Middle frontal gyrus (tissue), 1 donor: ENCODE measurements around the gene PRSS38.

ENCODE experiments used
- DNase-seq: peaks from one replicate; pipeline ENCODE4 v3.0.0-alpha.2; 2015; ENCODE audit warnings: low spot score; ENCODE audit errors: extremely low spot score

The PRSS38 gene

DNA sequence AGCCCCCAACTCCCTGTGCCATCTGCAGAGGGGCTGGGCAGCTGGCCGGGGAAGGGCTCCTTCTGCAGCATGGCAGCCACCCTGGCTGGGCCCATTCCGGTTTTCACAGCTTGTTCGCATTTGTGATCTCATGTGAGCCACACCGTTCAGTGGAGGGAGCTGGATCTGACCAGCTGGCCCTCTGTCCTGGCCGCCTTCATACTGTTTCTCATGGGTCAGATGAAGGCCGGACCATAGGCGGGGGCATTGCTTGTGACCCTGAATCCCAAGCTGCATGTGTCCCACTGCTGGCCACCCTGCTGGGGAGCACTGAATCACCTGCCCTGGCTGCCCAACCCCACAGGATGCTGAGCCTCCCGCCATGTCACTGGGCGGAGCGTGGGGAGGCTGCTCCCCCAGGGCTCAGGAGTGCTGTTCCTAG lies 36.4 kb upstream of the PRSS38 start:
- no peak for DNase-seq

DNA sequence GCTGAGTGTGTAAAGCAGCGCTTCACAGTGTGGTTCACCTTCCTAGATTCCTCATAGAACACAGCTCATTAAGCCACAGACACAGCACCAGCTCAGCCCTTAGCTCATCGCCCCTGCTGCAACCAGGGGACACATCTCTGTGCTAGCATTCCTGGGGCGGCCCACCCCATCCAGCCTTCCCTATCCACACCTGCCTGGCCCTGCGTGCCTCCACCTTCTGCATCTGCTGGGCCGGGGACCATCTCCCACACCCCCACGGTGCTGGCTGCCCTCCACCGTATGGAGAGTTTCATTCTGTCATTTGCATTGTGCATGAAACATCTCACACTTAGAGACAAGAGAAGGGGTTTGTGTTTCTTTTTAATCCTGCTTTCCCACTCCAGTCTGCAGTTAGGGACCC lies 35.8 kb upstream of the PRSS38 start:
- no peak for DNase-seq

DNA sequence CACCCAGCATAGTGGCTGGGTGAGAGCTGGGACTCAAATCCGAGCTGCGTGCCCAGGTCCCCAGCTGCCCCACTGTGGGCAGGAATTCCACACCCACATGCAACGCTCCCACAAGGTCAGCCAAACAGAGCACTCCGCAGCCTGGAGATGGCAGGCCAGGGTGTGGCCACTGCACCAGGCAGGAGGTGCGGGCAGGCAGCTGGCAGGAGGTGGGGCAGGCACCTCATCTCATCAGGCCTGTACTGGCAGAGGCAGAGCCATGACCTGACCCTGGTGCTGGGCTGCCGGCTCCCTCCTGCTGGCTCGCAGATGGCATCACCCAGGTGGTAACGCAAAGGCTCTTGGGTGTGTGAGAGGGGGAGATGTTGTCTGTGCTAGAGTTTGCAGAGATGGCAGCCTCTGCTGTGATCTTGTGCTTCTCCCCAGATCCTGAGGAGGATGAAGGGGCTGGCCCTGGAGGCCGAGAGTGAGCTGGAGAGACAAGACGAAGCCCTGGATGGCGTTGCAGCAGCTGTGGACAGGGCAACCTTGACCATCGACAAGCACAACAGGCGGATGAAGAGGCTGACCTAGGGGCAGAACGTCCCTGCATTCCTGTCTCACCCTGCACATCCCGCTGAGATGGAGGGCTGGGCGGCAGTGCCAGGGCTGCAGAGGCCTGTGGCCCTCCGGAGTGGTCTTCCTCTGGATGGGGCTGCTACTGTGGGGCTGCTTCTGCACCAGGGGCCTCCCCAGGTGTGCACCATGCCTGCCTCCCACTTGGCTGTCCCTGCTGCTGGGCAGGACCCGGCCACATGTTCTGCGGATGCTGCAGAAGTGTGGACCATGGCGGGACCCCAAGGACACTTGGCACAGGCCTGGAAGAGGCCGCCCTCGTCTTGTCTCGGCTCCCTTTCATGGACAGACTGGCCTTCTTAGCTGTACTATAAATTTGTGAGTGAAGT lies 35.1 kb upstream of the PRSS38 start:
- DNase-seq, result no peak

DNA sequence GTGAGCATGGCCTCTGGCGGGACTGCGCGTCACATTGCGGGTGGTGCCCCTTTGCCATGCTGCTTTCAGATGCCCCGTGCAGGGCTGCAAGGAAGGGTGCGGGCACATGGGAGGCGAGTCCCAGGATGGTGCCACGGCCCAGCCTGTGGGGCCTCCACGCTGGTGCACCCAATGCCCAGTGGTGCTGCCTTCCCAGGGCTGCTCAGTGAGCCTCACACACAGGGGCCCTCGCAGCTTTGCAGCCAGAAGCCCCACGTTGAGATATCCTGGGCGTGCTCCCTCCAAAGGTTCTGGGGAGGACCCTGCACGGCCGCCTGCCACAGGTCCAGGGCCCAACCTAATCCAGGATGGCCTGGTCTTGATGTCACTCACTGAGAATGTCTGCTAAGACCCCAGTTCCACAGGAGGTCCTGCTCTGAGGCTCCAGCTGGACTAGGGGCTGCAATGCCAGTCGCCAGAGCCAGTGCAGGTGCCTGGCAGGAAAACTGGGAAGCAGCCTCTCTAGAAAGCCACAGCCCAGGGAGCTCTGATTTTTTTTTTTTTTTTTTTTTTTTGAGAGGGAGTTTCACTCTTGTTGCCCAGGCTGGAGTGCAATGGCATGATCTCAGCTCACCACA lies 34.1 kb upstream of the PRSS38 start:
- no peak for DNase-seq

DNA sequence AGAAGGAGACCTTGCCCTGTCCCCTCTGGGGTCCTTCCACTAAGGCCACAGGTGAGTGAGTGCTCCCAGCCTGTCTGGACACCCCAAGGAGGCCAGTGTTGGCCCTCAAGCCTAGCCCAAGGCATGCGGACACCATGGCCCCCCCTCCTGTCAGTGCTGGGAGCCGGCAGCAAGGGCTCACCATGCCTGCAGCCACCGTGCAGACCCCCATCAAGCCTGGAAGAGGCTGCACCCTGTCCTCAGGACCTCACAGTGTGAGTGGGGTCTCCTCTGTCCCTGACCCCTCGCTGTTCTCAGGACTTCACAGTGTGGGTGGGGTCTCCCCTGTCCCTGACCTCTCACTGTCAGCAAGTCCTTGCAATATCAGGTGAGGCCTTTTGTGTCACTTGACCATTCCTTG lies 33.2 kb upstream of the PRSS38 start:
- no peak for DNase-seq

DNA sequence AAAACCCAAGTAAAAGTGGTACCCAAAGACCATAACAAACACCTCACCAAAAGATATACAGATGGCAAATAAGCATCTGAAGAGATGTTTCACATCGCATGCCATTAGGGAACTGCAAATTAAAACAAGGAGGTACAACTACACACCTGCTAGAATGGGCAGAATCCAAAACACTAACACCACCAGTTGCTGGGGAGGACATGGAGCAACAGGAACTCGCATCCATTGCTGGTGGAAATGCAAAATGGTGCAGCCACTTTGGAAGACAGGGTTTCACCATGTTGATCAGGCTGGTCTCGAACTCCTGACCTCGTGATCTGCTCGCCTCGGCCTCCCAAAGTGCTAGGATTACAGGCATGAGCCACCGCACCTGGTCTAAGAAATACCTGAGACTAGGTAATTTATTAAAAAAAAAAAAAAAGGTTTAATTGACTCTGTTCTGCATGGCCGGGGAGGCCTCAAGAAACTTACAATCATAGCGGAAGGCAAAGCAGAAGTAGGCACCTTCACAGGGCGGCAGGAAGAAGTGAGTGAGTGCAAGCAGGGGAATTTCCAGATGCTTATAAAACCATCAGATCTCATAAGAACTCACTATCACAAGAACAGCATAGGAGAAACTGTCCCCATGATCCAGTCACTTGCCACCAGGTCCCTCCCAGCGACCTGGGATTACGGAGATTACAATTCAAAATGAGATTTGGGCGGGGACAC lies 30.2 kb upstream of the PRSS38 start:
- DNase-seq, result no peak

DNA sequence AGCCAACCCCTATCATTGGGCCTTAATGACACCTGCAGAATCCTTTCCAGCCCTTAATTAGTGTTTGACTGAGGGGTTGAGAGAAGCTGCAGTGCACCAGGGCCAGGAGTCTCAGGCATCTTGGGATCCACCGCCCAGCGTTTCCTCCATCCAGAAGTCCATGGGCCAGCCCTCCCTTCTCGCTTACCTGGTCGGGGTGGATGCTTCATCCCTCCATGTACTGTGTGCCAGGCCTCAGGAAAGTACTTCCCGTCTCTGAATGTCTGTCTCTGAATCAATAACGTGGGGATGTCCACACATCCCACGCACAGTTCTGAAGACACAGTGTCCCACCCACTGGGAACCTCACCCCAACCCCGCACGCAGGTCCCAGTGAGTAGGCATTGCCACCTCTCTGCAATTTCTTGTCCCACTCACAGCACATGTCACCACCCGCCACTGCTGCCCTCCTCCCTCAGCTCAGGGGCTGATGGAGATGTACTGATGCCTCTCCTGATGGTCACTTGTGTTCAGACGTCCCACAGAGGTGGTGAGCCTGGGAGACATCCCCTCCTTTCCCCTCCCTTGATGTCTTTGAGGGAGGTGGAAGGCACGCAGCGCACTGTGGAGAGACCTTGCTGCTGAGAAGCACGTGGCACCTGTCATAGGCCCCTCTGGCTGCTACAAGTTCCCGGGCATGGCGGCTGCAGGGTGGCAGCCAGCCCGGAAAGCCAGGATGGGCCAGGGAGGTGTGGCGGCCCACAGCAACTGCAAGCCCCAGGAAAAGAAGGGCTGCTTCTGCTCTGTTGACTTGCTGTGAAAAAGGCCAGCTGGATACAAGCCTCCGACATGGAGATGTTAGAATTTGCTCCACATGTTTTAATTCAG lies 29.4 kb upstream of the PRSS38 start:
- DNase-seq, result no peak

DNA sequence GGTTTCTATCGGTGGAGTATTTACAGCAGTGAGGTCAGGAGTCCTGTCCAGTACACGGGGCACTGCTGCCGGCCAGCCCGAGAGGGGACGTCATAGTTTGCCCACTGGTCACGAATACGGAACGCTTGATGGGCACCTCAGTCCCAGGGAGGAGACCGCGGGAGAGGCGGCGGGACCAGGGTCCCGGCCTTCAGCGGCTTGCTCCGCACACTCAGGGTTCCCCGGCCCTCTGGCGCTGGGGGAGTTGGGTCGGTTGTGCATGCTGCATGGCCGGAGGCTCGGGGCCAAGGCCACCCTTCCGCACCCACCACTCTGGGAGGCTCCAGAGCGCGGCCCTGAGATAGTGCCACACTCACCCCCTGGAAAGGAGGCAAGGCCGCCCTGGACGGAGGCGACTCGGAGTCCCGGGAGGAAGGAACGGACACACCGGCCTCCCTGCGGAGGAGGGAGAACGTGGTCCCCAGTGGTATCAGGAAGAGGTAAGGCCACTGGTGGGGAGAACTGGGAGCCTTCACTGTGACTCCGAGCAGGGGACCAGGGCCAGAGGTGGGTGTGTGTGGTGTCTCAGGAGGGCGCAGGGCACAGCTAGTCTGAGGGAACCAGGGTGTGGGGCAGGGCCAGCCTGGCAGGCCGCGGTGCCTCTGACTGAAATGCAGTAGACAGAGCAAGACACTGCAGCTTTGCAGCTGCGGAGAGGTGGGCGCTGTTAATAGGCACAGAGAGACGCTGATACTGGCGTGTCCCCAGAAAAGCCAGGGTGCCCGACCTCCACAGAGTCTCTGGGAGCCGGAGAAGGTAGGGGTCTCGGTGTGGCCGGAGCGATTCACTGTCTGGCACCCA lies 28.6 kb upstream of the PRSS38 start:
- DNase-seq, result no peak

DNA sequence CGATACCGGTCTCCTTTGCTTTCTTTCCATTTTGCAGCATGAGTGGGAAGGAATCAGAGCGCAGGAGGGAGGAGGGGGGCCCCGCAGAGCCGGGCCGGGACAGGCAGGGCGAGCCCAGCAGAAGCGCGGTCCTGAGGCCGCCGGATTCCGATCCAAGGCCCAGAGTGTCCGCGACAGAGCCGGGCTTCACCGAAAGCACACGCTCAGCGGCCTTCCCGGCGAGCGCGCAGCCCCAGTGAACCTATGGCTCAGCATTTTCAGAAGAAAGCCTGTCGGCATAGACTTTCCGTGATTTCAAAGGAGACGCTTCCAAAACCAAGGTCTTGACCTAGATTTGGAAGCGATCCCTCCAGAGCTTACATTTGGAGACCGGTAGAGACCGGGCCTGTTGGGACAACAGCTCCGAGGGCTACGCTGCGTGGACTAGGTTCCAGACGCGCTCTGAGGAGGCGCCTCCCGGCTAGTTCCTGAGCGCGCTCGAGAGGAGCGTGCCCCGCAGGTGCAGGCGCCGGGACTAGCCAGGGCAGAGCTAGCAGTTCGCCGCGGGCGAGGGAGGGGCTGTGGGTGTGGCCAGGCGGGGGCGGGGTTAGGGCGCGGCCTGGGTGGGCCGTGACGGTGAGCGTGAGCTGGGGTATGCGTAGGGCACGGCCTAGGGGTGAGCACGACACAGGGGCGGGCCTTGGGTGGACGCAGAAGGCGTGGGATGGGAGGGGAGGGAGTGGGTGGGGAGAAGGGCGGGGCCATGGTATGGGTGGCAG lies 27.8 kb upstream of the PRSS38 start:
- DNase-seq, result no peak

DNA sequence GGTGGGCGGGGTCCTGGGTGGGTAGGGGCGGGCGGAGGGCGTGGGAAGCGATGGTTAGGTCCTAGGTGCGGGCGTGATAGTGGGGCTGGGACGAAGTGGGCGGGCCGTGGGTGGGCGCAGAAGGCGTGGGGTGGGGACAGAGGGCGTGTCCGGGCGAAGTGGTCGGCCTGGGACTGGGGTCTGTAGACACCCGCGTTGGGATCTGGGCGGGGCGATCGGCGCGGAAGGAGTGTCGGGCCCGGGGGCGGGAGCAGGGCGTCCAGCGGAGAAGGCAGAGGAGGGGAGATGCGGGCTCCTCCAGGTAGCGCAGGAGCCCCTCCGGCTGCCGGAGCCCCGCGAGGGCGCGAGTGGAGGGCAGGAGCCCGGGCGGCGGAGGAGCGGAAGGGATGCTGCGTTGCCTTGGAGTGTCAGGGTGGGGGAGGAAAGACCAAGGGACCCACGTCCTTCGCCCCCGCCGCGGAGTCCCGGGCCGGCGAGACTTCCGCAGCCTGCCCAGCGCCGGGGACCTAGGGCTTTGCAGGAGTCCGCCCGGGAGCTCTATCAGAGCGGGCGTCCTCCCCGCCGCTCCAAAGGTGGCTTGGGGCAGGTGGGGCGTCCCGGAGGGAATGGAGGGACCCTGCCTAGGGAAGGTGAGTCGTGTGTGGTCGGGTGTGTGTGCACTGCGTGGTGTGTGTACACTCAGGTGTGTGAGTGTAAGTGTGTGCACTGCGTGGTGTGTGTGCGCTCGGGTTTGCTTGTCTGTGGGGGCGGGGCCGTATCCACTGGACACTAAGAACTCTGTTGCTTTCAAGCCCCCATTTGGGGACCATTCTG lies 27.0 kb upstream of the PRSS38 start:
- no peak for DNase-seq

DNA sequence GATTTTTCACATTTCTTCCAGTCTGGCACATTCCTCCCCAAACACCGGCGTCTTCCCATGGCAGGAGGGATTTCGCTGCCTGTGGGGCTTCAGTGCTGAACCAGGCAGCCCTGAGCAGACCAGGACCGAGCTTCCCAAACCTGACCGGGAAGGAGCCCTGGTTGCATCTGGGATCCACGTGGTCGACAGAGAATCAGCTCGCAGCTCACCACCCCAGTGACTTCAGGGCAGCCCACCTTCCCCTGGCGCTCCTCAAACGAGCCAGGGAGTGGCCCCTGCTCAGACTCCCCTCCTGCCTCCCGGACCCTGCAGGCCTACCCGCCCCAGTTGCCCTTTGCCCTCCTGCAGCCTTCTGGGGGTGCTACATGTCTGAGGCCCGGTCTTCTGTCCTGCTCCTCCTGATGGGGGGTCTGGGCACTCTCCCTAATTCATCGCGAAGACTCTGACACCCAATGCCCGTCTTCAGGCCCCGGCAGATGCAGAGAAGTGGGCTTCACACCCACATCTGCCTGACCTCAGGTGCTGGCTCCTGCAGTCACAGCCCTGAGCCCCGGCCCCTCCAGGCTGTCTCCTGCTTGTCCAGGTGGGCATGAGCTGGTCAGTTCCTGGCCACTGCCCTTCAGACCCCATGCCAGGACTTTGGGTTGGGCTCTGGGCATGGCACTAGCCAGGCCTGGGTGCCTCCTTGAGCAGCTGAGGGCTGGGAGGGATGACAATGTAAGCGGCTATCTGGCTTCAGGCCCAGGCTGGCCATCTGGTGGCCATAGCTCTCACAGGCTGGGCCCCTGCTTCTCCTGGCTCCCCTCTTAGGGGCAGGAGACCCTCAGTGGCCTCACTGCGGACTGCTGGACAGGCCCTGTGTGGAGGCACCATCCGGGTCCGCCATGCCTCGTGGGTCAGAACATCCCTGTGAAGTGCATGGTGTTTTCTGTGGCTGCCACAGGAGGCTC lies 26.1 kb upstream of the PRSS38 start:
- DNase-seq, result no peak

DNA sequence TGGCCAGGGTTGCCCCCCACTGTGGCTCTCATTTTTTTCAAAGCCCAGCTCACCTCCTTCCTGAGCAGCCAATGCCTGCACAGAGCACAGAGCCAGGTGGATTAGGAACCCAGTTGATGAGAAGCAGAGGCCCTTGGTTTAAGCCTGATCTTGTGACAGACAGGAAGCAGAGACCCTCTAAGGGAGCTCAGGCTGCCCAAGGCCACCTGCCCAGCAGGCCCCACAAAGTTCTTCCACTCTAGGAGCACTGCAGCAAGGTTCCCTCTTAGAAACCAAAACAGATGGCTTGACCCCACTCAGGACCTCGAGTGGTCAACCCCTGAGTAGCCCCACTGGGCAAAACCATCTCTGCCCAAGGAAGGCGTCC lies 25.5 kb upstream of the PRSS38 start:
- no peak for DNase-seq

DNA sequence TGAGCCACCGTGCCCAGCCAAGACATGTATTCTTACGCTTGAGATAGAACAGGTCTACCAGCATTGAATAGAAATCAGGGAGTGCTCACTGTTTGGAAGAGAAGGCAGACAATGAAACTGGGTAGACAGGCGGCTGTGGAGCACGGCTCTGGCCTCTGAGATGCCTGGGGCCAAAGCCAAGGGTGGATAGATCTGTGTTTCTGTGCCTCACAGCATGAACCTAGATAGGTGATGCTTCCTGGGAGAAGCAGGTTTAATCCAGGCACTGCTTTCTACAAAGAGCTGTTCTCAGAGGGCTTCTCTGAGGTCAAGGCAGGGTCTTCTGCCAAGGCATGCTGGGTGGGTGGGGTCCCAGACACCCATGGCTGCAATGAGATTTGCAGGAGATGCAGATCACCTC lies 24.6 kb upstream of the PRSS38 start:
- no peak for DNase-seq

DNA sequence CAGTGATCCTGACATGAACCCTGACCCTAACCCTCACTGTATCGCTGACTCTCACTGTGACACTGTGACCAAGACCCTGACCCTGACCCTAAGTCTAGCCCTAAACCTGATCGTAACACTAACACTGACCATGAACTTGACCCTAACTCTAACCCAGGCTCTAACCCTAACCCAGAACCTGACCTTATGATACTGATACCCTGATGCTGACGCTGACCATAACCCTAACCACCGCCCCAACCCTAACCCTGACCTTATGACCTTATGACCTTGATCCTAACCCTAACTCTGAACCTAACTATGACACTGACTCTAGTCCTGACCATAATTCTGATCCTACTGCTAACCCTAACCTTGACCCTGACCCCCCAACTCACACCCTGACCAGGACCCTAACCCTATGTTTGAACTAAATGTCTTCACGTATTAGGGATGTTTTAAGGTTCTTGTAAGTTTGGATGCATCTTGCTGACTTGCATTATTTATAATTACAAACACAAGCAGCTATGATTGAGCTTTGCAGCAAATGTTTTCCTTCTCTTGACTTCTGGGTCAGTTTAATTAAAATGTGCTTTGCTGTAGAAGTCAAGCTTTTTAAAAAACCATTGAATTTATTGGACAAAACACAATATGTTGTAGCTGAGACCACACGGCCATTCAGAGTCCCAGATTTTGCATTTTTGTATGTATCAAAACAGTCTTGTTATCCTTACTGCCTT lies 23.9 kb upstream of the PRSS38 start:
- DNase-seq, result no peak

DNA sequence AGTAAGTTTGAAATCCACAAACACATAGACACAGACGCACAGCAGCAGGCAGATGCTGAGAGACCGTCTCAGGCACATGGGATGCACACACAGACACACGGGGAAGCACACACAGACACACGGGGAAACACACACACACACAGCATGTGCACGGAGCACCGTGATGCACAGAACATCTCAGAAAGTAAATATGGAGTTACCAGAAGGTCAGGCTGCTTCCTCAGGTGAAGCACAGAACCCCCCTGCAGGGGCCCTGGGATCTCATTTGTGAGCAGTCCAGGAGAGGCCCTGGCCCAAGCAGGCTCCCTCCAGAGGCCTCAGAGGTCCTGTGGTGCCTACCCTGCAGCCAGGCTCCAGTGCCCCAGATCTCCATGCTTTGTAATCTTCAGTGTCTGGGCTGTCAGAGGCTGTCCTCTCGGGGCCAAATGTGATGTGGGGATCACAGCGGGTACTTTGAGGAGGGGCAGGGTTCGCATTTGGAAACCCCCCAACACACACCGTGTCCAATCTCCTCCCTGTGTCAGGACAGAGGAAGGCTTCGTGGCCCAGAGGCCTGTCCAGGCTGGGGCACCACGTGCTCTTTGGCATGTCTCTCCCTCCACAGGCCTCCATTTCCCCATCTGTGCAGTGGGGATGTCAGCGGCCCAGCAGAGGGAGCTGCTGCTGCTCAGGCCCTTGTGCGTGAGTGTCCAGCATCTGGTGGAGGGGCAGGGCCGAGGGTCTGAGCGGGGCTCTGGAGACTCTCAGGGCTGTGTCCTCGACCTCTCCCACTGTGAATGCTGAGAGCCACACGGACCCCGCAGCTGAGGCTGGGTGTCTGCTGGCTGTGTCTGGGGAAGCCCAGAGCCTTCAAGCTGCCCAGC lies 23.0 kb upstream of the PRSS38 start:
- no peak for DNase-seq
